NCI-H146 (cell line): ENCODE results near the gene LEP.
A peak's percentile ranks its signal among the peaks of the same experiment; 100 is the strongest.

Experiments
- DNase-seq: peaks from one replicate; lab custom pipeline; 2025; lab: John Stamatoyannopoulos, UW

The LEP gene

GRCh38 chr7:128240696-128241386 lies at the start of gene LEP:
LEP (plus strand) TSS chr7:128241278; CDS start chr7:128252019, 10,741 bp downstream.
- DNase-seq = no peak

- no peak for DNase-seq
Observed at GRCh38 chr7:128192497-128193142, 48.5 kb upstream of the LEP start.

GRCh38 chr7:128194533-128195282 lies 46.4 kb upstream of the LEP start:
- DNase-seq = no peak

- no peak for DNase-seq
Observed at GRCh38 chr7:128197589-128197988, 43.5 kb upstream of the LEP start.

GRCh38 chr7:128197989-128198580 lies 43.0 kb upstream of the LEP start:
- no peak for DNase-seq

- no peak for DNase-seq
Observed at GRCh38 chr7:128200376-128200775, 40.7 kb upstream of the LEP start.

GRCh38 chr7:128201067-128201689 lies 39.9 kb upstream of the LEP start:
- no peak for DNase-seq

GRCh38 chr7:128201690-128202085 lies 39.4 kb upstream of the LEP start:
- no peak for DNase-seq

GRCh38 chr7:128202287-128202957 lies 38.7 kb upstream of the LEP start:
- DNase-seq = no peak

GRCh38 chr7:128203047-128203491 lies 38.0 kb upstream of the LEP start:
- no peak for DNase-seq

GRCh38 chr7:128203710-128204214 lies 37.3 kb upstream of the LEP start:
- DNase-seq = no peak

GRCh38 chr7:128204455-128204854 lies 36.6 kb upstream of the LEP start:
- DNase-seq = no peak

- DNase-seq = no peak
Observed at GRCh38 chr7:128205068-128205467, 36.0 kb upstream of the LEP start.

GRCh38 chr7:128206017-128206746 lies 34.9 kb upstream of the LEP start:
- no peak for DNase-seq

- no peak for DNase-seq
Observed at GRCh38 chr7:128206747-128207500, 34.2 kb upstream of the LEP start.

- no peak for DNase-seq
Observed at GRCh38 chr7:128207609-128208008, 33.5 kb upstream of the LEP start.

- DNase-seq = peak; percentile 74
Observed at GRCh38 chr7:128209229-128210035, 31.6 kb upstream of the LEP start.

GRCh38 chr7:128210036-128210347 lies 31.1 kb upstream of the LEP start:
- DNase-seq = no peak
